ENCODE measurements around the gene HACD1. TPM values are rescaled to one million over a fixed set of nuclear protein-coding genes. Genes with fewer than 3 reads are reported as not detected.

HACD1 gene
- total RNA-seq, 1 donor from 2014 or later = 77.4 TPM

DNA sequence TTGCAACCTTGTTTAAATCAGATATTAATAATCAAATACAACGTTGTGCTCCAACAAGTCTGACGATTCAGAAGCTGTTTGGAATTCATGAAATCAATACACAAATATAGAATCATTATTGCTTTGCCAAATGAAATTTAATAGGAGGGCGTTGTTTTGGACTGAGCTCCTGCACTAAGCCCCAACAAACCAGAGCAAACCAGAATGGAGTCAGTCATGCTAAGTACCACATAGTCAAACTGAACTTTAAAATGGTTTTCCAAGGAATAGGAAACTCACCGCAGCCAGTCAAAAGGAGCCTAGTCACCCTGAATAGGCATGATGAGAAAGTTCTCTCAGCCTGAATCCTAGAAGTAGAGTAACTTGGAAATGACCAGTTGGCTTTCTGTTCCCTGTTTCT, 53.7 kb downstream of the HACD1 start:
- DNase-seq (ENCODE audit: low spot score) = no peak
- no peak for TF ChIP-seq CTCF (IDR thresholded peaks at IDR 0.05)
- H3K27me3 Mint-ChIP-seq (ENCODE audit: low read depth) = no peaks in the 10 kb centered on the region
- H3K36me3 Mint-ChIP-seq (ENCODE audit: low read depth) = no peaks in the 10 kb centered on the region
- H3K4me3 Mint-ChIP-seq (ENCODE audit: unreplicated experiment) = no peak overlapping the region
- no peak overlapping the region for H3K27ac Mint-ChIP-seq (ENCODE audit: unreplicated experiment)
- no peaks in the 10 kb centered on the region for H3K9me3 Mint-ChIP-seq (ENCODE audit: low read depth)
- peaks cover 6% of the 10 kb centered on the region for H3K4me1 Mint-ChIP-seq (ENCODE audit: low read depth)

DNA sequence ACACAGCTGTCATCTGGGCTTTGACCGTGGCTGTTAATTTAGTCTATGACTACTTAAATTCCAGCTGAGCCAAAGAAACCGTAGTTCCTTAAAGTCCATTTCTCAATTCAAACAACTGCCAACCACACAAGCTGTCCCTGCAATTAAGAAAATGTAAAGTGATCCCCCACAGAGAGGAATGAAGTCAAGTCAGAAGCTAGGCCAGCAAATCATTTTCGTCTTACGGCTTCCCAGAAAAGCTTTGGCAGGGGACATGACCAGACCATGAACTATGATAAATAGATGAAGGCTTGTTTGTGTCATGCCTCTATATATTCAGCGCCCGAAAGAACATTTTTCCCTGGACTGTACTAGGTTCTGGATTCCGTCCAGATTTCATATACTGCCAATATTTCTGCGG, 54.6 kb downstream of the HACD1 start:
- no peaks in the 10 kb centered on the region for H3K27me3 Mint-ChIP-seq (ENCODE audit: low read depth)
- H3K4me3 Mint-ChIP-seq (ENCODE audit: unreplicated experiment) = no peak overlapping the region
- DNase-seq (ENCODE audit: low spot score) = no peak
- H3K27ac Mint-ChIP-seq (ENCODE audit: unreplicated experiment) = no peak overlapping the region
- H3K9me3 Mint-ChIP-seq (ENCODE audit: low read depth) = no peaks in the 10 kb centered on the region
- TF ChIP-seq CTCF (IDR thresholded peaks at IDR 0.05) = no peak
- peaks cover 6% of the 10 kb centered on the region for H3K4me1 Mint-ChIP-seq (ENCODE audit: low read depth)
- H3K36me3 Mint-ChIP-seq (ENCODE audit: low read depth) = no peaks in the 10 kb centered on the region

GRCh38 chr10:17561111-17561510, 56.1 kb downstream of the HACD1 start:
- H3K4me1 Mint-ChIP-seq (ENCODE audit: low read depth) = peaks cover 6% of the 10 kb centered on the region
- H3K27ac Mint-ChIP-seq (ENCODE audit: unreplicated experiment) = no peak overlapping the region
- DNase-seq (ENCODE audit: low spot score) = no peak
- no peaks in the 10 kb centered on the region for H3K9me3 Mint-ChIP-seq (ENCODE audit: low read depth)
- H3K27me3 Mint-ChIP-seq (ENCODE audit: low read depth) = no peaks in the 10 kb centered on the region
- H3K36me3 Mint-ChIP-seq (ENCODE audit: low read depth) = no peaks in the 10 kb centered on the region
- no peak for TF ChIP-seq CTCF (IDR thresholded peaks at IDR 0.05)
- H3K4me3 Mint-ChIP-seq (ENCODE audit: unreplicated experiment) = no peak overlapping the region

DNA sequence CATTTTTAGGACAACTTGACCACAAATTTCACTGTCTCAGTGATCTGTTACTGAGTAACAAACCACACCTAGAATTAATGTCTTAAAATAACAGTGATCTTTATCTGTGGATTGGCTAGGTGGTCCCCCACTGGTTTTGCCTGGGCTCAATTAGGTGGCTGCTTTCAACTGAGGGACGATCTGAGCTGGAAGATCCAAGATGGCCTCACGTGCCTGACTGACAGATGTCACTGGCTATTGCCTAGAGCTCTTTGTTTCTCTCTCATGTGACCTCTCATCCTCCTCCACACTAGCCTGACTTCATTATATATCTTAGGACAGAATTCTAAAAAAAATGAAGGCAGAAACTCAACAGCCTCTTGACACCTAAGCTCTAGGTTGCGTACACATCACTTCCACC, 59.7 kb downstream of the HACD1 start:
- Mint-ChIP-seq H3K36me3 (ENCODE audit: low read depth) (no peaks in the 10 kb centered on the region), H3K27me3 (ENCODE audit: low read depth) (no peaks in the 10 kb centered on the region), H3K9me3 (ENCODE audit: low read depth) (no peaks in the 10 kb centered on the region), H3K27ac (ENCODE audit: unreplicated experiment) (no peak overlapping the region), H3K4me1 (ENCODE audit: low read depth) (peaks cover 1% of the 10 kb centered on the region), H3K4me3 (ENCODE audit: unreplicated experiment) (no peak overlapping the region)
- DNase-seq (ENCODE audit: low spot score) = no peak
- TF ChIP-seq CTCF (IDR thresholded peaks at IDR 0.05) = no peak

GRCh38 chr10:17548770-17549169, 68.4 kb downstream of the HACD1 start:
- Mint-ChIP-seq H3K36me3 (ENCODE audit: low read depth) (no peaks in the 10 kb centered on the region), H3K4me3 (ENCODE audit: unreplicated experiment) (no peak overlapping the region), H3K9me3 (ENCODE audit: low read depth) (peaks cover under 1% of the 10 kb centered on the region), H3K27ac (ENCODE audit: unreplicated experiment) (no peak overlapping the region), H3K4me1 (ENCODE audit: low read depth) (peaks cover 12% of the 10 kb centered on the region), H3K27me3 (ENCODE audit: low read depth) (no peaks in the 10 kb centered on the region)
- TF ChIP-seq CTCF (IDR thresholded peaks at IDR 0.05) = no peak
- no peak for DNase-seq (ENCODE audit: low spot score)

Data from chondrocyte (in vitro differentiated cells).